ENCODE data around the gene ATP1B1. TPM values are rescaled to one million over a fixed set of nuclear protein-coding genes. Genes with fewer than 3 reads are reported as not detected.
"Not testable (repeated sequence)": the region's sequence is repeated elsewhere in the genome, so short reads cannot be mapped to it uniquely, and the experiment has no call there.

Gene ATP1B1

DNA sequence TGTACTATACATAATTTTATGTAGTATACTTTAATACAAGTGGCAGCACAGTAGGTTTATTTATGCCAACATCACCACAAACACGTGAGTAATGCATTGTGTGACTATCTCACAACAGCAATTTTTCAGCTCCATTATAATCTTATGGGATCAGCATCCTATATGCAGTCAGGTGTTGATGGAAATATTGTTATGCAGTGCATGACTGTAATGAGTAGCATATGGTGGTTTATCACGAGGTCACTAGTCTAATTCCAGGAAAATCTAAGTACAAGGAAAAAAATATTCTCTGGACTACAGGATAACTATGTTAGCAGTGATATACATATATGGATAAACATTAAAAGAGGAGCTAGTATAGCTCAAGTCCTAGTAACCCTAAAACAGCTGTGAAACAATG is 69.0 kb downstream of the ATP1B1 start:
- H3K18ac ChIP-seq (ENCODE audit: low read length) = no peak overlapping the region
- no peak overlapping the region for H2BK5ac ChIP-seq (ENCODE audit: low read length)
- no peak for DNase-seq (ENCODE audit: low spot score)
- H3K4ac ChIP-seq (ENCODE audit: low read length) = no peak overlapping the region
- no peak overlapping the region for H2AK5ac ChIP-seq (ENCODE audit: low read depth, low read length)
- no peak overlapping the region for H2AFZ ChIP-seq (ENCODE audit: low read length)
- H4K91ac ChIP-seq (ENCODE audit: low read depth, low read length, poor library complexity) = no peak overlapping the region
- H3K27me3 ChIP-seq (ENCODE audit: control insufficient read depth in 3 of 3, insufficient read depth in 3 of 3, low read depth in 1 of 3, low read length in 3 of 3) = no peaks in the 10 kb centered on the region
- no peak overlapping the region for H3K27ac ChIP-seq (replicated peaks; ENCODE audit: low read length)
- no peak overlapping the region for H3K23ac ChIP-seq (ENCODE audit: low read depth, low read length, poor library complexity)
- H2BK120ac ChIP-seq (ENCODE audit: low read depth, low read length) = no peak overlapping the region
- H3K4me3 ChIP-seq (ENCODE audit: low read length in 2 of 2) = no peak overlapping the region
- H3K4me2 ChIP-seq (ENCODE audit: insufficient read depth, low read length, poor library complexity, severe bottlenecking) = no peak overlapping the region
- H4K8ac ChIP-seq (ENCODE audit: low read depth, low read length) = no peak overlapping the region
- H3K14ac ChIP-seq (ENCODE audit: low read length) = no peak overlapping the region
- no peak overlapping the region for H2BK15ac ChIP-seq (ENCODE audit: low read length)
- no peaks in the 10 kb centered on the region for H3K79me1 ChIP-seq (ENCODE audit: low read depth, low read length)
- no peaks in the 10 kb centered on the region for H3K36me3 ChIP-seq (replicated peaks in 1 of 2; ENCODE audit: control insufficient read depth in 2 of 2, insufficient read depth in 2 of 2, low read length in 2 of 2)
- H3K4me1 ChIP-seq (ENCODE audit: control insufficient read depth in 2 of 2, insufficient read depth in 1 of 2, low read depth in 1 of 2, low read length in 2 of 2) = no peaks in the 10 kb centered on the region
- H3K9me3 ChIP-seq (replicated peaks in 1 of 2; ENCODE audit: control insufficient read depth in 2 of 2, insufficient read depth in 1 of 2, low read depth in 1 of 2, low read length in 2 of 2) = no peaks in the 10 kb centered on the region
- WGBS, 2 donors (ENCODE audit: extremely low coverage in 2 of 2, insufficient read length in 2 of 2, insufficient replicate concordance in 1 of 2) = no CpG with 5 or more reads among the region's 2 CpGs
- no peak overlapping the region for H3K9ac ChIP-seq (ENCODE audit: low read depth, low read length, poor library complexity)
- no peak overlapping the region for H2BK12ac ChIP-seq (ENCODE audit: low read length)

DNA sequence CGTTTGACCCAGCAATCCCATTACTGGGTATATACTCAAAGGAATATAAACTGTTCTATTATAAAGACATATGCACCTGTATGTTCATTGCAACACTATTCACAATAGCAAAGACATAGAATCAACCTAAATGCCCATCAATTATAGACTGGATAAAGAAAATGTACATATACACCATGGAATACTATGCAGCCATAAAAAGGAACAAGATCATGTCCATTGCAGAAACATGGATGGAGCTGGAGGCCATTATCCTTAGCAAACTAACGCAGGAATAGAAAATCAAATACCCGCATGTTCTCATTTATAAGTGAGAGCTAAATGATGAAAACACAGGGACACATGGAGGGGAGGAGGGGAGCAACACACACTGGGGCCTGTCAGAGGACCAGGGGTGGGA is 72.9 kb downstream of the ATP1B1 start:
- H3K27me3 ChIP-seq (ENCODE audit: control insufficient read depth in 3 of 3, insufficient read depth in 3 of 3, low read depth in 1 of 3, low read length in 3 of 3); H3K4me3 ChIP-seq (ENCODE audit: low read length in 2 of 2); H3K79me1 ChIP-seq (ENCODE audit: low read depth, low read length); H2AFZ ChIP-seq (ENCODE audit: low read length); H3K23ac ChIP-seq (ENCODE audit: low read depth, low read length, poor library complexity); H2BK15ac ChIP-seq (ENCODE audit: low read length); H2BK5ac ChIP-seq (ENCODE audit: low read length); H3K27ac ChIP-seq (replicated peaks; ENCODE audit: low read length); H3K14ac ChIP-seq (ENCODE audit: low read length); H3K36me3 ChIP-seq (replicated peaks in 1 of 2; ENCODE audit: control insufficient read depth in 2 of 2, insufficient read depth in 2 of 2, low read length in 2 of 2); H4K8ac ChIP-seq (ENCODE audit: low read depth, low read length); H2BK120ac ChIP-seq (ENCODE audit: low read depth, low read length); H3K4ac ChIP-seq (ENCODE audit: low read length); H3K4me2 ChIP-seq (ENCODE audit: insufficient read depth, low read length, poor library complexity, severe bottlenecking); H3K9me3 ChIP-seq (replicated peaks in 1 of 2; ENCODE audit: control insufficient read depth in 2 of 2, insufficient read depth in 1 of 2, low read depth in 1 of 2, low read length in 2 of 2); H4K91ac ChIP-seq (ENCODE audit: low read depth, low read length, poor library complexity); H3K4me1 ChIP-seq (ENCODE audit: control insufficient read depth in 2 of 2, insufficient read depth in 1 of 2, low read depth in 1 of 2, low read length in 2 of 2); H2BK12ac ChIP-seq (ENCODE audit: low read length); H3K18ac ChIP-seq (ENCODE audit: low read length); H3K9ac ChIP-seq (ENCODE audit: low read depth, low read length, poor library complexity); DNase-seq (ENCODE audit: low spot score); H2AK5ac ChIP-seq (ENCODE audit: low read depth, low read length): not testable (repeated sequence)
- no CpG with 5 or more reads among the region's 3 CpGs for WGBS, 2 donors (ENCODE audit: extremely low coverage in 2 of 2, insufficient read length in 2 of 2, insufficient replicate concordance in 1 of 2)

GRCh38 chr1:169180174-169180573 is 73.7 kb downstream of the ATP1B1 start:
- no peaks in the 10 kb centered on the region for H3K9me3 ChIP-seq (replicated peaks in 1 of 2; ENCODE audit: control insufficient read depth in 2 of 2, insufficient read depth in 1 of 2, low read depth in 1 of 2, low read length in 2 of 2)
- no peak overlapping the region for H3K4ac ChIP-seq (ENCODE audit: low read length)
- no peak overlapping the region for H3K18ac ChIP-seq (ENCODE audit: low read length)
- H2BK15ac ChIP-seq (ENCODE audit: low read length) = no peak overlapping the region
- no peak overlapping the region for H4K8ac ChIP-seq (ENCODE audit: low read depth, low read length)
- H4K91ac ChIP-seq (ENCODE audit: low read depth, low read length, poor library complexity) = no peak overlapping the region
- H3K36me3 ChIP-seq (replicated peaks in 1 of 2; ENCODE audit: control insufficient read depth in 2 of 2, insufficient read depth in 2 of 2, low read length in 2 of 2) = no peaks in the 10 kb centered on the region
- no peak overlapping the region for H2BK12ac ChIP-seq (ENCODE audit: low read length)
- no peak overlapping the region for H2AK5ac ChIP-seq (ENCODE audit: low read depth, low read length)
- H3K4me1 ChIP-seq (ENCODE audit: control insufficient read depth in 2 of 2, insufficient read depth in 1 of 2, low read depth in 1 of 2, low read length in 2 of 2) = peaks cover 2 to 4% of the 10 kb centered on the region in 2 donors
- no peak overlapping the region for H3K4me3 ChIP-seq (ENCODE audit: low read length in 2 of 2)
- H2AFZ ChIP-seq (ENCODE audit: low read length) = no peak overlapping the region
- no CpG with 5 or more reads among the region's 3 CpGs for WGBS, 2 donors (ENCODE audit: extremely low coverage in 2 of 2, insufficient read length in 2 of 2, insufficient replicate concordance in 1 of 2)
- no peak overlapping the region for H3K9ac ChIP-seq (ENCODE audit: low read depth, low read length, poor library complexity)
- no peak overlapping the region for H3K27ac ChIP-seq (replicated peaks; ENCODE audit: low read length)
- H2BK5ac ChIP-seq (ENCODE audit: low read length) = no peak overlapping the region
- no peaks in the 10 kb centered on the region for H3K79me1 ChIP-seq (ENCODE audit: low read depth, low read length)
- no peak overlapping the region for H2BK120ac ChIP-seq (ENCODE audit: low read depth, low read length)
- no peak overlapping the region for H3K4me2 ChIP-seq (ENCODE audit: insufficient read depth, low read length, poor library complexity, severe bottlenecking)
- no peak overlapping the region for H3K23ac ChIP-seq (ENCODE audit: low read depth, low read length, poor library complexity)
- no peak overlapping the region for H3K14ac ChIP-seq (ENCODE audit: low read length)
- no peaks in the 10 kb centered on the region for H3K27me3 ChIP-seq (ENCODE audit: control insufficient read depth in 3 of 3, insufficient read depth in 3 of 3, low read depth in 1 of 3, low read length in 3 of 3)
- no peak for DNase-seq (ENCODE audit: low spot score)

Small RNAs within 50 kb of the gene (small RNA-seq; reads per million reads assigned to genes)
- gene RNA5SP66 (ENCODE audit: insufficient read depth) = not detected

All from neuronal stem cell (in vitro differentiated cells).